Body of pancreas (tissue), 4 donors: ENCODE measurements around the gene POGK.

Experiments
- CTCF ChIP-seq, 7 experiments: fragments of 450-650 bp in 4 of 7; fragments of 200-600 bp in 3 of 7; sonication (generic) in 3 of 7; IDR thresholded peaks; one replicate each; pipeline ENCODE4 v1.5.1; 2016 to 2019; ENCODE audit warnings: antibody characterized with exemption in 7 of 7
- POLR2A ChIP-seq, 3 donors: fragments of 450-650 bp; IDR thresholded peaks; one replicate each; pipeline ENCODE4 v1.6.1; 2016; ENCODE audit warnings: antibody characterized with exemption in 3 of 3, mild to moderate bottlenecking in 2 of 3

GRCh38 chr1:166865926-166866325, 26.7 kb downstream of the POGK start:
- TF ChIP-seq CTCF (IDR thresholded peaks at IDR 0.05) (no peak), POLR2A (IDR thresholded peaks at IDR 0.05) (no peak)
